MM.1S (cell line): ENCODE results near the gene AKAP5.

ENCODE experiments used
- EZH2 ChIP-seq: fragments of 300-600 bp; sonication (generic); optimal IDR thresholded peaks from 2 replicates; pipeline ENCODE3; 2017; ENCODE audit warnings: low read depth, mild to moderate bottlenecking, antibody characterized with exemption, low read length, mixed read lengths
- EZH2phosphoT487 ChIP-seq: fragments of 300-600 bp; sonication (generic); IDR thresholded peaks from 2 replicates; pipeline ENCODE4 v1.6.1; 2018; ENCODE audit warnings: antibody characterized with exemption, low read length
- TF ChIP-seq, protein P1 (sequence below): fragments of 300-600 bp; sonication (generic); IDR thresholded peaks from 2 replicates; pipeline ENCODE4 v1.5.1; 2016; ENCODE audit warnings: antibody characterized with exemption, low read length, mixed read lengths

DNA sequence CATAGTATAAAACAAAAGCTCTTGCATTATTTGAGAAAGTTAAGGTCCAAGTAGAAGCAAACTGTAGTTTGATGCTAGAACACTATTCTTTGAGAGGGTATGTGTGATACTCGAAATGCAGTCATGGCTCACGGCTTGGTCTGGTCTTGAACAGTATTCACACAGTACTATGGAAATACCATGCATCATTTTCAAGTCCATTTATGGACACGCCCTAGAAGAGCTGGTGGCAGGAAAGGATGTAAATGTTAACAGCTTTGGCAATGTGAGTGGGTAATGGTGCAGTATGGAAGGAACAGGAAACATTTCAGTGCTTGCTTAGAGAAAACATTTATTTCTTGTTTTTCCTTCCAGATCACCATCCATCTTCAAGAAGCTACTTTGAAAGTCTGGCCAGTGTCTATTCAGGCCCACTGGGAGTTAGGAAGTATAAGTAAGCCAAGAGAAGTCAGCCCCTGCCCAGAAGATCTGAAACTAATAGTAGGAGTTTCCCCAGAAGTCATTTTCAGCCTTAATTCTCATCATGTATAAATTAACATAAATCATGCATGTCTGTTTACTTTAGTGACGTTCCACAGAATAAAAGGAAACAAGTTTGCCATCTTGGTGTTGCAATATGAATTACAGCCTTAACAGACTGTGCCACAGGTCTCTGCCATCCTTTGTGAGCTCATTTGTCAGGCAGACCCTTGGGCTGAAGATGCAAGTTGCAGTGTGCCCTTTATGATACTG lies 5.7 kb upstream of the AKAP5 start:
- TF ChIP-seq EZH2 (no peak), EZH2phosphoT487 (no peak)
- TF ChIP-seq, protein P1, sequence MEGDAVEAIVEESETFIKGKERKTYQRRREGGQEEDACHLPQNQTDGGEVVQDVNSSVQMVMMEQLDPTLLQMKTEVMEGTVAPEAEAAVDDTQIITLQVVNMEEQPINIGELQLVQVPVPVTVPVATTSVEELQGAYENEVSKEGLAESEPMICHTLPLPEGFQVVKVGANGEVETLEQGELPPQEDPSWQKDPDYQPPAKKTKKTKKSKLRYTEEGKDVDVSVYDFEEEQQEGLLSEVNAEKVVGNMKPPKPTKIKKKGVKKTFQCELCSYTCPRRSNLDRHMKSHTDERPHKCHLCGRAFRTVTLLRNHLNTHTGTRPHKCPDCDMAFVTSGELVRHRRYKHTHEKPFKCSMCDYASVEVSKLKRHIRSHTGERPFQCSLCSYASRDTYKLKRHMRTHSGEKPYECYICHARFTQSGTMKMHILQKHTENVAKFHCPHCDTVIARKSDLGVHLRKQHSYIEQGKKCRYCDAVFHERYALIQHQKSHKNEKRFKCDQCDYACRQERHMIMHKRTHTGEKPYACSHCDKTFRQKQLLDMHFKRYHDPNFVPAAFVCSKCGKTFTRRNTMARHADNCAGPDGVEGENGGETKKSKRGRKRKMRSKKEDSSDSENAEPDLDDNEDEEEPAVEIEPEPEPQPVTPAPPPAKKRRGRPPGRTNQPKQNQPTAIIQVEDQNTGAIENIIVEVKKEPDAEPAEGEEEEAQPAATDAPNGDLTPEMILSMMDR, result no peak
